Measurements from ENCODE around the gene MINDY4. TPM values are rescaled to one million over a fixed set of nuclear protein-coding genes. Genes with fewer than 3 reads are reported as not detected.
A peak's percentile ranks its signal among the peaks of the same experiment; 100 is the strongest.

The MINDY4 gene
- polyA plus RNA-seq, 3 donors, result 0.15 to 0.17 TPM; not detected in 1

DNA sequence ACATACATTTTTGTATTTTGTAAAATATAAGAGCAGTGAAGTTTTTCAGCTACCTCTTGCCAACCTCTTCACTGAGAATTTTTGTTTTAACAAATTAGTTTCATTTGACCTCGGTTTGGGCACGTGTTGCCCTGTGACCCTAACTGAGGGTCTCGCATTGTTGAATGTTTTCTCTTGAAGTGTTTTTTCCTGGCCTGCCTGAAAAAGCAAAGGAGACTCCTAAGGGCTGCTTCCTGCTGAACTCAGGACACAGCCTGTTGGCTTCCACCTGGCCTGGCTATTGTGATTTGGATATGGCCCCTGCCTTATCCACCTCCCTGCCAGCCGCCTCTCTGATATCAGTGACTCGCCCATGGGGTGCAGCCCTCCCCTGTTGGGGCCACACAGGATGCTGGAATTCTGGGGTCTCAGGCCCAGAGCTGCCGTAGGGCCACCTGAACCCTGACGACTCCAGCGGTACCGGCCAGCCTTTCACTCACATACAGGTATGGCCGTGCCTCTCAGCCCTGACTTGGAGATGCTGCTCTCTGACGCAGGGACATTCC is 81.6 kb downstream of the MINDY4 start:
- Histone ChIP-seq H3K79me2 (ENCODE audit: insufficient read depth, low read length) (no peaks in the 10 kb centered on the region), H3K4me1 (ENCODE audit: control insufficient read depth in 1 of 2, insufficient read depth in 2 of 2, low read length in 2 of 2) (no peaks in the 10 kb centered on the region), H3K27me3 (ENCODE audit: control insufficient read depth in 2 of 2, insufficient read depth in 2 of 2, low read length in 2 of 2) (no peaks in the 10 kb centered on the region), H3K9ac (ENCODE audit: insufficient read depth, low read length, poor library complexity, severe bottlenecking) (no peak overlapping the region), H3K9me3 (replicated peaks in 1 of 2; ENCODE audit: control insufficient read depth in 1 of 2, insufficient read depth in 1 of 2, low read length in 2 of 2) (no peaks in the 10 kb centered on the region), H3K4me3 (replicated peaks in 1 of 3; ENCODE audit: low read depth in 2 of 3, low read length in 3 of 3) (no peak overlapping the region), H2AFZ (ENCODE audit: insufficient read depth, low read depth, low read length, poor library complexity, severe bottlenecking) (no peak overlapping the region), H3K27ac (ENCODE audit: low read depth in 1 of 2, low read length in 2 of 2) (no peak overlapping the region), H3K36me3 (replicated peaks in 1 of 2; ENCODE audit: control insufficient read depth in 1 of 2, insufficient read depth in 2 of 2, low read length in 2 of 2) (no peaks in the 10 kb centered on the region), H4K20me1 (ENCODE audit: insufficient read depth, low read length) (no peaks in the 10 kb centered on the region), H3K4me2 (replicated peaks; ENCODE audit: extremely low read depth, low read length, poor library complexity, severe bottlenecking) (no peak overlapping the region)
- peaks cover 0 to 2% (median 0%) of the 10 kb centered on the region in 7 donors for H3K9me3 Mint-ChIP-seq
- intact Hi-C loops (cut with micrococcal nuclease), result no loop called here
- TF ChIP-seq, protein P1, sequence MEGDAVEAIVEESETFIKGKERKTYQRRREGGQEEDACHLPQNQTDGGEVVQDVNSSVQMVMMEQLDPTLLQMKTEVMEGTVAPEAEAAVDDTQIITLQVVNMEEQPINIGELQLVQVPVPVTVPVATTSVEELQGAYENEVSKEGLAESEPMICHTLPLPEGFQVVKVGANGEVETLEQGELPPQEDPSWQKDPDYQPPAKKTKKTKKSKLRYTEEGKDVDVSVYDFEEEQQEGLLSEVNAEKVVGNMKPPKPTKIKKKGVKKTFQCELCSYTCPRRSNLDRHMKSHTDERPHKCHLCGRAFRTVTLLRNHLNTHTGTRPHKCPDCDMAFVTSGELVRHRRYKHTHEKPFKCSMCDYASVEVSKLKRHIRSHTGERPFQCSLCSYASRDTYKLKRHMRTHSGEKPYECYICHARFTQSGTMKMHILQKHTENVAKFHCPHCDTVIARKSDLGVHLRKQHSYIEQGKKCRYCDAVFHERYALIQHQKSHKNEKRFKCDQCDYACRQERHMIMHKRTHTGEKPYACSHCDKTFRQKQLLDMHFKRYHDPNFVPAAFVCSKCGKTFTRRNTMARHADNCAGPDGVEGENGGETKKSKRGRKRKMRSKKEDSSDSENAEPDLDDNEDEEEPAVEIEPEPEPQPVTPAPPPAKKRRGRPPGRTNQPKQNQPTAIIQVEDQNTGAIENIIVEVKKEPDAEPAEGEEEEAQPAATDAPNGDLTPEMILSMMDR (IDR thresholded peaks at IDR 0.05), result no peak
- no peaks in the 10 kb centered on the region for H3K4me1 Mint-ChIP-seq
- H3K27me3 Mint-ChIP-seq (ENCODE audit: low read depth in 3 of 3), result peaks cover 0 to 6% (median 4%) of the 10 kb centered on the region in 3 donors
- 90% methylated on average over 11 of the region's 11 CpGs for WGBS (ENCODE audit: insufficient coverage)
- H3K27ac Mint-ChIP-seq, result peak overlapping the region in 1 of 7 donors; percentile 34
- DNase-seq, result no peak
- H3K36me3 Mint-ChIP-seq, result no peaks in the 10 kb centered on the region
- H3K4me3 Mint-ChIP-seq, result no peak overlapping the region

DNA sequence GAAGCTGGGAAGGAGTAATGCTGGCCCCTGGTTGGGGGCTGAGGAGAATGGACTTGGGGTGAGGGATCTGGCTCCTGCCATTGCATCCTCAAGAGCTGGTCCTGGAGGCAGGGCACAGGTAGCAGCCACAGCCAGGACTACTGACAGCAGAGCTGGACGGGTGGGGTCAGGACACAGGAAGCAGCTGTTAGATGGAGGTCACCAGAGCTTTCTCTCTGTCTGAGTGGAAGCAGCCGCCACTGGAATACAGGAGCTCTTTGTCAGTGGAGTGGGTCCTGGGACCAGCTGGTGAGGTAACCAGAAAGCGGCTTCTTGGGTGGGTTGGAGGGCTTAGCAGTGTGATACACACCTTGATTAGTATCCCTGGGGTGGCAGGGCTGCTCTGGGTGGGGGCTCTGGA is 82.4 kb downstream of the MINDY4 start:
- Mint-ChIP-seq H3K27me3 (ENCODE audit: low read depth in 3 of 3) (peaks cover 0 to 6% (median 4%) of the 10 kb centered on the region in 3 donors), H3K27ac (no peak overlapping the region), H3K9me3 (peaks cover 0 to 3% (median 0%) of the 10 kb centered on the region in 7 donors), H3K4me3 (no peak overlapping the region), H3K4me1 (no peaks in the 10 kb centered on the region), H3K36me3 (no peaks in the 10 kb centered on the region)
- Histone ChIP-seq H3K9me3 (replicated peaks in 1 of 2; ENCODE audit: control insufficient read depth in 1 of 2, insufficient read depth in 1 of 2, low read length in 2 of 2) (no peaks in the 10 kb centered on the region), H3K9ac (ENCODE audit: insufficient read depth, low read length, poor library complexity, severe bottlenecking) (no peak overlapping the region), H3K27ac (ENCODE audit: low read depth in 1 of 2, low read length in 2 of 2) (no peak overlapping the region), H3K4me1 (ENCODE audit: control insufficient read depth in 1 of 2, insufficient read depth in 2 of 2, low read length in 2 of 2) (no peaks in the 10 kb centered on the region), H3K27me3 (ENCODE audit: control insufficient read depth in 2 of 2, insufficient read depth in 2 of 2, low read length in 2 of 2) (no peaks in the 10 kb centered on the region), H3K4me3 (replicated peaks in 1 of 3; ENCODE audit: low read depth in 2 of 3, low read length in 3 of 3) (no peak overlapping the region), H3K36me3 (replicated peaks in 1 of 2; ENCODE audit: control insufficient read depth in 1 of 2, insufficient read depth in 2 of 2, low read length in 2 of 2) (no peaks in the 10 kb centered on the region), H3K79me2 (ENCODE audit: insufficient read depth, low read length) (no peaks in the 10 kb centered on the region), H4K20me1 (ENCODE audit: insufficient read depth, low read length) (no peaks in the 10 kb centered on the region), H2AFZ (ENCODE audit: insufficient read depth, low read depth, low read length, poor library complexity, severe bottlenecking) (no peak overlapping the region), H3K4me2 (replicated peaks; ENCODE audit: extremely low read depth, low read length, poor library complexity, severe bottlenecking) (no peak overlapping the region)
- 75% methylated on average over 1 of the region's 3 CpGs for WGBS (ENCODE audit: insufficient coverage)
- TF ChIP-seq, protein P1 (IDR thresholded peaks at IDR 0.05), result no peak
- intact Hi-C loops (cut with micrococcal nuclease), result no loop called here
- DNase-seq, result no peak
